Parathyroid adenoma (tissue), 2 donors: Measurements from ENCODE around the gene CBLB.
A peak's percentile ranks its signal among the peaks of the same experiment; 100 is the strongest.

ENCODE experiments used
- H2AFZ ChIP-seq: fragments of 300-600 bp; sonication (generic); one replicate; pipeline ENCODE4 v1.7.0; 2017; ENCODE audit warnings: antibody characterized with exemption, mild to moderate bottlenecking
- H3K27ac ChIP-seq: fragments of 300-600 bp; sonication (generic); one replicate; pipeline ENCODE4 v1.7.0; 2017
- H3K27me3 ChIP-seq: fragments of 300-600 bp; sonication (generic); one replicate; pipeline ENCODE4 v1.7.0; 2017; ENCODE audit warnings: low read length; ENCODE audit not compliant: control insufficient read depth, insufficient read depth
- H3K36me3 ChIP-seq: fragments of 300-600 bp; sonication (generic); one replicate; pipeline ENCODE4 v1.7.0; 2017; ENCODE audit warnings: low read length; ENCODE audit not compliant: control insufficient read depth, insufficient read depth
- H3K4me1 ChIP-seq: fragments of 300-600 bp; sonication (generic); one replicate; pipeline ENCODE4 v1.7.0; 2017; ENCODE audit warnings: control low read depth
- H3K4me2 ChIP-seq: fragments of 300-600 bp; sonication (generic); one replicate; pipeline ENCODE4 v1.7.0; 2017; ENCODE audit warnings: low read length
- H3K4me3 ChIP-seq: fragments of 300-600 bp; sonication (generic); one replicate; pipeline ENCODE4 v1.7.0; 2017; ENCODE audit warnings: low read depth, low read length
- H3K79me2 ChIP-seq: fragments of 300-600 bp; sonication (generic); one replicate; pipeline ENCODE4 v1.7.0; 2017; ENCODE audit warnings: control low read depth
- H3K9ac ChIP-seq: fragments of 300-600 bp; sonication (generic); one replicate; pipeline ENCODE4 v1.7.0; 2017; ENCODE audit warnings: mild to moderate bottlenecking
- H3K9me3 ChIP-seq: fragments of 300-600 bp; sonication (generic); one replicate; pipeline ENCODE4 v1.7.0; 2017; ENCODE audit warnings: low read length; ENCODE audit not compliant: control insufficient read depth
- TF ChIP-seq, protein P1 (sequence below): fragments of 300-600 bp; sonication (generic); IDR thresholded peaks from one replicate; pipeline ENCODE4 v1.7.0; 2017; ENCODE audit warnings: antibody characterized with exemption, mild to moderate bottlenecking
- donor health status: primary hyperparathyroidism.

Gene CBLB

DNA sequence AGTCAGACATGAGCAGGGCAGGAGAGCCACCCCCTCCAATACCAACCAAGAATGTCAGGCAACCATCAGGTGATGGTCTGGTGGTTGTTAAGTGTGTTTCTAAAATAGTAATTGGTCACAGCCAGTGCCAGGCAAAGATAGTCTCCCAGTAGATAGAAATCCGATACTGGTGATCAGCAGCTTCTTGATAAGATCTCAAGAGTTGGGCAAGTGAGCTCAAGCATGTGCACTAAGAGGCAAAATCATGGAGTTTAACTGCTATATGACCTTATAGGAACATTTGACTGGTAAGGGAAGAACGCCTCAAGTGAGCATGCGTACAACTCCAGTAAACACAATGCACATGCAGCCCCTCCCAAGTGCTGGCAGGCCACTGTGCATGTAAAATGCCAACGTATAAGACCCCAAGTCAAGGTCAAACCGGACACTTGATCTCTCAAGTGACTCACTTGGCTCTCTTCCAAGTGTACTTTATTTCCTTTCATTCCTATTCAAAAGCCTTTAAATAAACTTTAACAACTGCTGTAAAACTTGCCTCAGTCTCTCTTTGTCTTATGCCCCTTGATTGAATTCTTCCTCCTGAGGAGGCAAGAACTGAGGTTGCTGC, 36.0 kb upstream of the CBLB start:
- Histone ChIP-seq H3K79me2 (no peaks in the 10 kb centered on the region), H3K4me2 (peak overlapping the region; percentile 42), H3K9me3 (no peaks in the 10 kb centered on the region), H3K27ac (no peak overlapping the region), H2AFZ (no peak overlapping the region), H3K27me3 (no peaks in the 10 kb centered on the region), H3K36me3 (no peaks in the 10 kb centered on the region), H3K9ac (no peak overlapping the region), H3K4me1 (peaks cover 6% of the 10 kb centered on the region), H3K4me3 (peak overlapping the region; percentile 5)
- TF ChIP-seq, protein P1, sequence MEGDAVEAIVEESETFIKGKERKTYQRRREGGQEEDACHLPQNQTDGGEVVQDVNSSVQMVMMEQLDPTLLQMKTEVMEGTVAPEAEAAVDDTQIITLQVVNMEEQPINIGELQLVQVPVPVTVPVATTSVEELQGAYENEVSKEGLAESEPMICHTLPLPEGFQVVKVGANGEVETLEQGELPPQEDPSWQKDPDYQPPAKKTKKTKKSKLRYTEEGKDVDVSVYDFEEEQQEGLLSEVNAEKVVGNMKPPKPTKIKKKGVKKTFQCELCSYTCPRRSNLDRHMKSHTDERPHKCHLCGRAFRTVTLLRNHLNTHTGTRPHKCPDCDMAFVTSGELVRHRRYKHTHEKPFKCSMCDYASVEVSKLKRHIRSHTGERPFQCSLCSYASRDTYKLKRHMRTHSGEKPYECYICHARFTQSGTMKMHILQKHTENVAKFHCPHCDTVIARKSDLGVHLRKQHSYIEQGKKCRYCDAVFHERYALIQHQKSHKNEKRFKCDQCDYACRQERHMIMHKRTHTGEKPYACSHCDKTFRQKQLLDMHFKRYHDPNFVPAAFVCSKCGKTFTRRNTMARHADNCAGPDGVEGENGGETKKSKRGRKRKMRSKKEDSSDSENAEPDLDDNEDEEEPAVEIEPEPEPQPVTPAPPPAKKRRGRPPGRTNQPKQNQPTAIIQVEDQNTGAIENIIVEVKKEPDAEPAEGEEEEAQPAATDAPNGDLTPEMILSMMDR = no peak

DNA sequence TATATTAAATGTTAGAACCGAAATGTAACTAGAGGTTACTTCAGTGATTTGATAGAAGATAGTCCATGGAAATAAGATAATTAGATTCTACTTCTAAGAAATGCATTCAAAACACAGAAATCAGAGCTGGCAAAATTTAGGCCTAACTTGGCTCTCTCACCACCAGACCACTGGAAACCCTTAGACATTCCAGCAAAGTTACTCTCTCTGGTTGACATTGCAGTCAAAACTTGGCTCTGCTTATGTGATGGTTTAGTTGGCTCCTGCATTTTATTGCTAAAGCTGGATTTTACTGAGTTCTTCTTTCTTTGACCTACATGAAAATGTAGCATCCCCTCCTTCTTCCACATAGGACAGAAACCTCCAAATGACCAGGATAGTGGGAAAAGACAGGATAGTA, 35.4 kb upstream of the CBLB start:
- Histone ChIP-seq H3K4me2 (no peak overlapping the region), H3K9me3 (no peaks in the 10 kb centered on the region), H3K79me2 (no peaks in the 10 kb centered on the region), H3K27ac (no peak overlapping the region), H3K36me3 (no peaks in the 10 kb centered on the region), H3K27me3 (no peaks in the 10 kb centered on the region), H3K9ac (no peak overlapping the region), H3K4me3 (no peak overlapping the region), H2AFZ (no peak overlapping the region), H3K4me1 (peaks cover 6% of the 10 kb centered on the region)
- TF ChIP-seq, protein P1 = no peak

DNA sequence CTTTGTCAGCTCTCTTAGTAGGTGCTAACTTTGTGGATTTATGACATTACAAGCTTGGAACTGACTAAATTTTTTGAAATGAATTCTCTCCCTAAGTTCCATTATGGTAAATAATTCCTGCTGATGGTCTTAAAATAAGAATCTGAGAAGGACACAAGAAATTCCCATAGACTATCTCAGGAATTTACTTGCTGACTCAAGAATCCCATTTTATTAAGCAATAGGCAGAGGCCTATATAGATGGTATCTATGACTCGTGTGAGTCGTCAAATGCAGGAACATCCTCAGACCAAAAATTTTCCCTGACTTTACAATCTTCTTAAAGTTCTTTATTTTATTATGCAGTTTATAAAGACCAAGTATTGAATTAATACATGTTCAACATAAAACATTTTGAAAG, 30.7 kb upstream of the CBLB start:
- Histone ChIP-seq H3K4me1 (no peaks in the 10 kb centered on the region), H3K9me3 (no peaks in the 10 kb centered on the region), H3K4me2 (no peak overlapping the region), H3K36me3 (no peaks in the 10 kb centered on the region), H3K9ac (no peak overlapping the region), H3K79me2 (no peaks in the 10 kb centered on the region), H2AFZ (no peak overlapping the region), H3K27me3 (no peaks in the 10 kb centered on the region), H3K27ac (no peak overlapping the region), H3K4me3 (no peak overlapping the region)
- TF ChIP-seq, protein P1 = no peak

DNA sequence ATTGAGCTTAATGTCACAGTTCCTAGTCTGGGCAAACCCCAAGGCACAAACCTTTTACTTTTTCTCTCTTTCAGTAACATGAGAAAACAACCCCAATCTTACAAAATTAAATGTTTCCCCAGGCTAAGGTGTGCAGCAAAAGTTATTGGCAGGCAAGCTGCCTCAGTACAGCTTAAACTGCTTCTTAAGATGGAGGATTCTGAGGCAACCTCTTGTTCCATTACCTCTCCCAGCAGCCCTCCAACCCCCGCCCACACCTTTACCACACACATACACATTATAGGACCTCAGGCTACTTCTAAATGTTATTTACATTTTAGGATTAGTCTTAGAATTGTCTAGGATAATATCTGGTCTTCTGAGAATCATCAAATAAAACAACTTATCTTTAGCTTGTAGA, 22.3 kb upstream of the CBLB start:
- TF ChIP-seq, protein P1 = no peak
- no peak overlapping the region for H3K4me2 ChIP-seq
- no peaks in the 10 kb centered on the region for H3K9me3 ChIP-seq
- no peak overlapping the region for H2AFZ ChIP-seq
- no peak overlapping the region for H3K27ac ChIP-seq
- H3K36me3 ChIP-seq = no peaks in the 10 kb centered on the region
- H3K79me2 ChIP-seq = no peaks in the 10 kb centered on the region
- no peaks in the 10 kb centered on the region for H3K27me3 ChIP-seq
- no peak overlapping the region for H3K4me3 ChIP-seq
- no peaks in the 10 kb centered on the region for H3K4me1 ChIP-seq
- no peak overlapping the region for H3K9ac ChIP-seq
